ENCODE data around the gene HLA-DQA2.
"Not testable (repeated sequence)": the region's sequence is repeated elsewhere in the genome, so short reads cannot be mapped to it uniquely, and the experiment has no call there.

The HLA-DQA2 gene

GRCh38 chr6:32745649-32746048, 4.5 kb downstream of the HLA-DQA2 start:
- H3K36me3 ChIP-seq (ENCODE audit: insufficient read depth, low read length); H3K4me1 ChIP-seq (ENCODE audit: insufficient read depth, low read length); H3K27me3 ChIP-seq (ENCODE audit: insufficient read depth, low read length); H2AFZ ChIP-seq (ENCODE audit: low read depth, low read length); H3K9me3 ChIP-seq (ENCODE audit: low read length); H3K4me3 ChIP-seq (ENCODE audit: low read length): not testable (repeated sequence)

- H3K9me3 ChIP-seq (ENCODE audit: low read length): no peaks in the 10 kb centered on the region
- H3K4me1 ChIP-seq (ENCODE audit: insufficient read depth, low read length): no peaks in the 10 kb centered on the region
- H3K36me3 ChIP-seq (ENCODE audit: insufficient read depth, low read length): no peaks in the 10 kb centered on the region
- peaks cover 6% of the 10 kb centered on the region for H3K27me3 ChIP-seq (ENCODE audit: insufficient read depth, low read length)
- no peak overlapping the region for H3K4me3 ChIP-seq (ENCODE audit: low read length)
- H2AFZ ChIP-seq (ENCODE audit: low read depth, low read length): no peak overlapping the region
Measured at GRCh38 chr6:32752580-32752979, 11.4 kb downstream of the HLA-DQA2 start.

GRCh38 chr6:32759669-32760068, 18.5 kb downstream of the HLA-DQA2 start:
- Histone ChIP-seq H3K4me3 (ENCODE audit: low read length) (no peak overlapping the region), H2AFZ (ENCODE audit: low read depth, low read length) (no peak overlapping the region), H3K9me3 (ENCODE audit: low read length) (no peaks in the 10 kb centered on the region), H3K27me3 (ENCODE audit: insufficient read depth, low read length) (peaks cover 2% of the 10 kb centered on the region), H3K4me1 (ENCODE audit: insufficient read depth, low read length) (no peaks in the 10 kb centered on the region), H3K36me3 (ENCODE audit: insufficient read depth, low read length) (no peaks in the 10 kb centered on the region)

- Histone ChIP-seq H3K27me3 (ENCODE audit: insufficient read depth, low read length) (no peaks in the 10 kb centered on the region), H3K9me3 (ENCODE audit: low read length) (no peaks in the 10 kb centered on the region), H3K4me1 (ENCODE audit: insufficient read depth, low read length) (no peaks in the 10 kb centered on the region), H2AFZ (ENCODE audit: low read depth, low read length) (no peak overlapping the region), H3K36me3 (ENCODE audit: insufficient read depth, low read length) (no peaks in the 10 kb centered on the region), H3K4me3 (ENCODE audit: low read length) (no peak overlapping the region)
Measured at GRCh38 chr6:32761072-32761471, 19.9 kb downstream of the HLA-DQA2 start.

- no peak overlapping the region for H3K4me3 ChIP-seq (ENCODE audit: low read length)
Measured at GRCh38 chr6:32761548-32761947, 20.4 kb downstream of the HLA-DQA2 start.

GRCh38 chr6:32763421-32763820, 22.2 kb downstream of the HLA-DQA2 start, which contains the start of gene HLA-DQB2:
Gene HLA-DQB2 (minus strand): TSS chr6:32763532. CDS start chr6:32763470, 62 bp downstream.
- Histone ChIP-seq H3K27me3 (ENCODE audit: insufficient read depth, low read length) (peaks cover 4% of the 10 kb centered on the region), H3K4me3 (ENCODE audit: low read length) (no peak within 1 kb of the TSS), H3K9me3 (ENCODE audit: low read length) (no peaks in the 10 kb centered on the region), H2AFZ (ENCODE audit: low read depth, low read length) (no peak within 1 kb of the TSS), H3K4me1 (ENCODE audit: insufficient read depth, low read length) (no peaks in the 10 kb centered on the region), H3K36me3 (ENCODE audit: insufficient read depth, low read length) (no peaks in the 10 kb centered on the region)

More at GRCh38 chr6:32761548-32761947, 20.4 kb downstream of the HLA-DQA2 start:
- Histone ChIP-seq H2AFZ (ENCODE audit: low read depth, low read length) (no peak overlapping the region), H3K9me3 (ENCODE audit: low read length) (no peaks in the 10 kb centered on the region), H3K27me3 (ENCODE audit: insufficient read depth, low read length) (no peaks in the 10 kb centered on the region), H3K4me1 (ENCODE audit: insufficient read depth, low read length) (no peaks in the 10 kb centered on the region), H3K36me3 (ENCODE audit: insufficient read depth, low read length) (no peaks in the 10 kb centered on the region)

GRCh38 chr6:32764048-32764447, 22.9 kb downstream of the HLA-DQA2 start:
- no peaks in the 10 kb centered on the region for H3K9me3 ChIP-seq (ENCODE audit: low read length)
- no peaks in the 10 kb centered on the region for H3K36me3 ChIP-seq (ENCODE audit: insufficient read depth, low read length)
- no peak overlapping the region for H3K4me3 ChIP-seq (ENCODE audit: low read length)
- H3K4me1 ChIP-seq (ENCODE audit: insufficient read depth, low read length): no peaks in the 10 kb centered on the region
- H3K27me3 ChIP-seq (ENCODE audit: insufficient read depth, low read length): peaks cover 4% of the 10 kb centered on the region
- no peak overlapping the region for H2AFZ ChIP-seq (ENCODE audit: low read depth, low read length)

- Histone ChIP-seq H3K36me3 (ENCODE audit: insufficient read depth, low read length) (no peaks in the 10 kb centered on the region), H3K4me1 (ENCODE audit: insufficient read depth, low read length) (no peaks in the 10 kb centered on the region), H2AFZ (ENCODE audit: low read depth, low read length) (no peak overlapping the region), H3K9me3 (ENCODE audit: low read length) (no peaks in the 10 kb centered on the region), H3K27me3 (ENCODE audit: insufficient read depth, low read length) (peaks cover 8% of the 10 kb centered on the region), H3K4me3 (ENCODE audit: low read length) (no peak overlapping the region)
Measured at GRCh38 chr6:32772656-32773055, 31.5 kb downstream of the HLA-DQA2 start.

- no peaks in the 10 kb centered on the region for H3K36me3 ChIP-seq (ENCODE audit: insufficient read depth, low read length)
- no peak overlapping the region for H3K4me3 ChIP-seq (ENCODE audit: low read length)
Measured at GRCh38 chr6:32774426-32774825, 33.2 kb downstream of the HLA-DQA2 start.

GRCh38 chr6:32775071-32775470, 33.9 kb downstream of the HLA-DQA2 start:
- H3K36me3 ChIP-seq (ENCODE audit: insufficient read depth, low read length): no peaks in the 10 kb centered on the region
- H3K4me3 ChIP-seq (ENCODE audit: low read length): no peak overlapping the region
- H3K27me3 ChIP-seq (ENCODE audit: insufficient read depth, low read length): peaks cover 4% of the 10 kb centered on the region
- no peak overlapping the region for H2AFZ ChIP-seq (ENCODE audit: low read depth, low read length)
- no peaks in the 10 kb centered on the region for H3K4me1 ChIP-seq (ENCODE audit: insufficient read depth, low read length)
- no peaks in the 10 kb centered on the region for H3K9me3 ChIP-seq (ENCODE audit: low read length)

More at GRCh38 chr6:32774426-32774825, 33.2 kb downstream of the HLA-DQA2 start:
- Histone ChIP-seq H3K27me3 (ENCODE audit: insufficient read depth, low read length) (peaks cover 6% of the 10 kb centered on the region), H3K9me3 (ENCODE audit: low read length) (no peaks in the 10 kb centered on the region), H3K4me1 (ENCODE audit: insufficient read depth, low read length) (no peaks in the 10 kb centered on the region), H2AFZ (ENCODE audit: low read depth, low read length) (no peak overlapping the region)

- Histone ChIP-seq H3K9me3 (ENCODE audit: low read length) (no peaks in the 10 kb centered on the region), H3K36me3 (ENCODE audit: insufficient read depth, low read length) (no peaks in the 10 kb centered on the region), H3K27me3 (ENCODE audit: insufficient read depth, low read length) (no peaks in the 10 kb centered on the region), H2AFZ (ENCODE audit: low read depth, low read length) (no peak overlapping the region), H3K4me3 (ENCODE audit: low read length) (no peak overlapping the region), H3K4me1 (ENCODE audit: insufficient read depth, low read length) (no peaks in the 10 kb centered on the region)
Measured at GRCh38 chr6:32779036-32779435, 37.8 kb downstream of the HLA-DQA2 start.

GRCh38 chr6:32782923-32783322, 41.7 kb downstream of the HLA-DQA2 start:
- not testable (repeated sequence) for H3K9me3 ChIP-seq (ENCODE audit: low read length); H3K27me3 ChIP-seq (ENCODE audit: insufficient read depth, low read length)

GRCh38 chr6:32785781-32786533, 44.8 kb downstream of the HLA-DQA2 start:
- no peaks in the 10 kb centered on the region for H3K36me3 ChIP-seq (ENCODE audit: insufficient read depth, low read length)
- no peak overlapping the region for H3K4me3 ChIP-seq (ENCODE audit: low read length)
- no peaks in the 10 kb centered on the region for H3K4me1 ChIP-seq (ENCODE audit: insufficient read depth, low read length)
- H3K9me3 ChIP-seq (ENCODE audit: low read length): no peaks in the 10 kb centered on the region
- no peak overlapping the region for H2AFZ ChIP-seq (ENCODE audit: low read depth, low read length)
- H3K27me3 ChIP-seq (ENCODE audit: insufficient read depth, low read length): peaks cover 2% of the 10 kb centered on the region

More at GRCh38 chr6:32782923-32783322, 41.7 kb downstream of the HLA-DQA2 start:
- H3K4me1 ChIP-seq (ENCODE audit: insufficient read depth, low read length); H2AFZ ChIP-seq (ENCODE audit: low read depth, low read length); H3K4me3 ChIP-seq (ENCODE audit: low read length); H3K36me3 ChIP-seq (ENCODE audit: insufficient read depth, low read length): not testable (repeated sequence)

- Histone ChIP-seq H3K36me3 (ENCODE audit: insufficient read depth, low read length) (no peaks in the 10 kb centered on the region), H3K27me3 (ENCODE audit: insufficient read depth, low read length) (peaks cover 22% of the 10 kb centered on the region), H3K9me3 (ENCODE audit: low read length) (no peaks in the 10 kb centered on the region), H3K4me3 (ENCODE audit: low read length) (no peak overlapping the region), H2AFZ (ENCODE audit: low read depth, low read length) (no peak overlapping the region), H3K4me1 (ENCODE audit: insufficient read depth, low read length) (no peaks in the 10 kb centered on the region)
Measured at GRCh38 chr6:32790306-32790705, 49.1 kb downstream of the HLA-DQA2 start.
